H9 (cell line): ENCODE results near the gene IGF2BP2. TPM values are rescaled to one million over a fixed set of nuclear protein-coding genes. Genes with fewer than 3 reads are reported as not detected.

Experiments used
- DNase-seq: peaks from one replicate; pipeline ENCODE4 v3.0.0-alpha.2; 2017
- H2AFZ ChIP-seq: one replicate; pipeline ENCODE4 v1.6.1; 2013; ENCODE audit warnings: mild to moderate bottlenecking, low read length, control low read depth, moderate library complexity
- H2AK5ac ChIP-seq: 2 replicates; pipeline ENCODE4 v1.6.1; 2013; ENCODE audit warnings: low read length, control low read depth, mixed read lengths; ENCODE audit not compliant: insufficient read length
- H2BK120ac ChIP-seq: one replicate; pipeline ENCODE4 v1.6.1; 2013; ENCODE audit warnings: low read depth, mild to moderate bottlenecking, low read length, control low read depth, inconsistent platforms; ENCODE audit not compliant: poor library complexity, severe bottlenecking
- H2BK12ac ChIP-seq: 2 replicates; pipeline ENCODE4 v1.6.1; 2013; ENCODE audit warnings: low read length, control low read depth, mixed read lengths, low read depth; ENCODE audit not compliant: insufficient read length
- H2BK15ac ChIP-seq: 2 replicates; pipeline ENCODE4 v1.6.1; 2013; ENCODE audit warnings: low read depth, low read length, control low read depth
- H2BK20ac ChIP-seq: one replicate; pipeline ENCODE4 v1.6.1; 2013; ENCODE audit warnings: low read depth, mild to moderate bottlenecking, low read length, control low read depth, inconsistent platforms; ENCODE audit not compliant: poor library complexity, severe bottlenecking
- H2BK5ac ChIP-seq: 2 replicates; pipeline ENCODE4 v1.6.1; 2013; ENCODE audit warnings: low read length, control low read depth, mixed read lengths; ENCODE audit not compliant: insufficient read length
- H3K14ac ChIP-seq: 2 replicates; pipeline ENCODE4 v1.6.1; 2013; ENCODE audit warnings: low read length, control low read depth; ENCODE audit not compliant: insufficient read depth
- H3K18ac ChIP-seq: 2 replicates; pipeline ENCODE4 v1.6.1; 2013; ENCODE audit warnings: low read depth, mild to moderate bottlenecking, mixed read lengths, low read length, control low read depth; ENCODE audit not compliant: insufficient read length
- H3K23ac ChIP-seq: 2 replicates; pipeline ENCODE4 v1.6.1; 2013; ENCODE audit warnings: low read length, control low read depth, mixed read lengths, low read depth; ENCODE audit not compliant: insufficient read length
- H3K23me2 ChIP-seq: 2 replicates; pipeline ENCODE4 v1.6.1; 2013; ENCODE audit warnings: low read depth, mild to moderate bottlenecking, mixed read lengths, low read length, control low read depth; ENCODE audit not compliant: insufficient read length, poor library complexity, severe bottlenecking
- H3K27ac ChIP-seq: 2 replicates; pipeline ENCODE4 v1.5.1; 2013; ENCODE audit warnings: low read length, control low read depth, mixed read lengths, low read depth; ENCODE audit not compliant: insufficient read length
- H3K27me3 ChIP-seq: 2 replicates; pipeline ENCODE4 v1.6.1; 2013; ENCODE audit warnings: low read length, control low read depth, inconsistent platforms; ENCODE audit not compliant: insufficient read depth
- H3K4ac ChIP-seq: 2 replicates; pipeline ENCODE4 v1.6.1; 2013; ENCODE audit warnings: low read depth, mild to moderate bottlenecking, control low read depth, inconsistent platforms, low read length, moderate library complexity
- H3K4me1 ChIP-seq: 2 replicates; pipeline ENCODE4 v1.6.1; 2013; ENCODE audit warnings: low read length, control low read depth, inconsistent platforms; ENCODE audit not compliant: insufficient read depth
- H3K4me2 ChIP-seq: 2 replicates; pipeline ENCODE4 v1.6.1; 2013; ENCODE audit warnings: low read length, control low read depth, mixed read lengths; ENCODE audit not compliant: insufficient read length, insufficient read depth
- H3K56ac ChIP-seq: 2 replicates; pipeline ENCODE4 v1.6.1; 2013; ENCODE audit warnings: low read depth, mild to moderate bottlenecking, mixed read lengths, low read length, control low read depth; ENCODE audit not compliant: insufficient read length
- H3K79me1 ChIP-seq: 2 replicates; pipeline ENCODE4 v1.6.1; 2013; ENCODE audit warnings: low read depth, mild to moderate bottlenecking, moderate library complexity, low read length, control low read depth, inconsistent platforms; ENCODE audit not compliant: insufficient read depth, poor library complexity, severe bottlenecking
- H3K79me2 ChIP-seq: 2 replicates; pipeline ENCODE4 v1.6.1; 2013; ENCODE audit warnings: low read length, control low read depth, inconsistent platforms; ENCODE audit not compliant: insufficient read depth
- H3K9ac ChIP-seq: 2 replicates; pipeline ENCODE4 v1.6.1; 2013; ENCODE audit warnings: low read length, control low read depth, mixed read lengths; ENCODE audit not compliant: insufficient read length; ENCODE audit errors: extremely low read depth
- H3K9me3 ChIP-seq: one replicate; pipeline ENCODE4 v1.6.1; 2013; ENCODE audit warnings: low read depth, low read length, inconsistent platforms; ENCODE audit not compliant: control insufficient read depth
- H3T11ph ChIP-seq: one replicate; pipeline ENCODE4 v1.6.1; 2013; ENCODE audit warnings: mild to moderate bottlenecking, low read length, control low read depth, inconsistent platforms
- H4K20me1 ChIP-seq: one replicate; pipeline ENCODE4 v1.6.1; 2013; ENCODE audit not compliant: control insufficient read depth, insufficient read length, insufficient read depth
- H4K5ac ChIP-seq: 2 replicates; pipeline ENCODE4 v1.6.1; 2013; ENCODE audit warnings: low read depth, mild to moderate bottlenecking, mixed read lengths, low read length, control low read depth; ENCODE audit not compliant: insufficient read length
- H4K8ac ChIP-seq: replicated peaks from 2 replicates; pipeline ENCODE4 v1.6.1; 2013; ENCODE audit warnings: low read length, control low read depth, mixed read lengths, low read depth; ENCODE audit not compliant: insufficient read length
- H4K91ac ChIP-seq: 2 replicates; pipeline ENCODE4 v1.6.1; 2013; ENCODE audit warnings: low read depth, mild to moderate bottlenecking, moderate library complexity, mixed read lengths, low read length, control low read depth; ENCODE audit not compliant: insufficient read length
- H3K27ac Mint-ChIP-seq, 3 experiments: 2 replicates in 2 of 3; 3 replicates in 1 of 3; pipeline ENCODE4 v1.8.0; 2020 to 2021; ENCODE audit warnings: mixed read lengths in 3 of 3, mild to moderate bottlenecking in 1 of 3, moderate library complexity in 1 of 3
- H3K27me3 Mint-ChIP-seq: 2 replicates; pipeline ENCODE4 v1.8.0; 2021; ENCODE audit warnings: low read depth, mild to moderate bottlenecking, moderate library complexity, mixed read lengths
- H3K36me3 Mint-ChIP-seq, 3 experiments: 2 replicates in 2 of 3; 3 replicates in 1 of 3; pipeline ENCODE4 v1.8.0; 2020 to 2021; ENCODE audit warnings: low read depth in 3 of 3, mixed read lengths in 3 of 3; ENCODE audit not compliant: insufficient read depth in 1 of 3
- H3K4me1 Mint-ChIP-seq, 2 experiments: 2 replicates each; pipeline ENCODE4 v1.8.0; 2020; ENCODE audit warnings: mixed read lengths in 2 of 2
- H3K4me3 Mint-ChIP-seq, 2 experiments: 2 replicates in 1 of 2; 3 replicates in 1 of 2; pipeline ENCODE4 v1.8.0; 2020 to 2021; ENCODE audit warnings: mild to moderate bottlenecking in 2 of 2, mixed read lengths in 2 of 2, moderate library complexity in 1 of 2
- H3K9me3 Mint-ChIP-seq, 2 experiments: 2 replicates in 1 of 2; 3 replicates in 1 of 2; pipeline ENCODE4 v1.8.0; 2020; ENCODE audit warnings: mild to moderate bottlenecking in 2 of 2, mixed read lengths in 2 of 2, moderate library complexity in 1 of 2
- CTCF ChIP-seq: fragments of 200-600 bp; sonication (generic); conservative IDR thresholded peaks from 3 replicates; pipeline ENCODE4 v1.8.0; 2021; ENCODE audit warnings: antibody characterized with exemption, mild to moderate bottlenecking
- WGBS: extraction: QIAGEN DNeasy Blood & Tissue Kit; methylation state at CpG from one replicate; pipeline ENCODE4 v1.1.7; 2013; ENCODE audit warnings: missing lambda C conversion rate, low lambda C conversion rate, mixed read lengths; ENCODE audit not compliant: insufficient read length; ENCODE audit errors: extremely low coverage; 5-methylcytosine and 5-hydroxymethylcytosine counted together
- total RNA-seq: library from RNA; stranded (reverse); gene quantifications from 2 replicates; pipeline ENCODE4 v1.2.1, GENCODE V29; 2021

Gene IGF2BP2
- total RNA-seq, 1 experiment from 2014 or later = 130 TPM

- WGBS = no CpG with 5 or more reads among the region's 1 CpG
- DNase-seq = no peak
- no peak overlapping the region for H3K27ac ChIP-seq
These were observed 92.1 kb downstream of the IGF2BP2 start for GRCh38 chr3:185732782-185733181.

More at GRCh38 chr3:185732782-185733181, 92.1 kb downstream of the IGF2BP2 start:
- peaks cover 33 to 42% of the 10 kb centered on the region in 2 experiments for H3K4me1 Mint-ChIP-seq
- Histone ChIP-seq H2AK5ac (no peak overlapping the region), H3K9me3 (no peaks in the 10 kb centered on the region), H3K14ac (no peak overlapping the region), H3K4me1 (peaks cover 12% of the 10 kb centered on the region; the same call in 1 of the 2 replicates), H3T11ph (no peak overlapping the region), H3K18ac (no peak overlapping the region), H3K23ac (no peak overlapping the region), H3K79me1 (peaks cover 3% of the 10 kb centered on the region), H4K91ac (no peak overlapping the region), H4K20me1 (no peaks in the 10 kb centered on the region), H2BK12ac (no peak overlapping the region), H2AFZ (no peak overlapping the region), H3K4me2 (no peak overlapping the region), H3K4ac (no peak overlapping the region), H3K9ac (no peak overlapping the region), H3K79me2 (peaks cover 5% of the 10 kb centered on the region; the same call in 1 of the 2 replicates), H2BK120ac (no peak overlapping the region), H3K56ac (no peak overlapping the region), H4K8ac (no peak overlapping the region), H3K27me3 (no peaks in the 10 kb centered on the region), H2BK5ac (no peak overlapping the region), H3K23me2 (no peaks in the 10 kb centered on the region), H2BK20ac (no peak overlapping the region), H4K5ac (no peak overlapping the region), H2BK15ac (no peak overlapping the region)
- H3K9me3 Mint-ChIP-seq = no peaks in the 10 kb centered on the region
- H3K36me3 Mint-ChIP-seq = peaks cover 0 to 2% (median 0%) of the 10 kb centered on the region in 3 experiments; a peak in 1 of 7 replicates
- no peak overlapping the region for H3K4me3 Mint-ChIP-seq
- no peak for TF ChIP-seq CTCF
- H3K27me3 Mint-ChIP-seq = no peaks in the 10 kb centered on the region
- peak overlapping the region; percentile 4 to 74 (median 72); a peak in 4 of 7 replicates for H3K27ac Mint-ChIP-seq
